GM12878 (cell line): ENCODE data around the gene MARCHF6. TPM values are rescaled to one million over a fixed set of nuclear protein-coding genes. Genes with fewer than 3 reads are reported as not detected.

Source experiments
- ATAC-seq: fragments of 200-7000 bp; cut with Tn5 transposase; 3 replicates; pipeline ENCODE4 v1.9.1; 2020; ENCODE audit warnings: mild to moderate bottlenecking, moderate library complexity
- Bru-seq: library from RNA; stranded (reverse); fragments of 400-500 nt; gene quantifications from one replicate; lab custom pipeline; 2021; lab: Mats Ljungman, UMichigan
- BruChase-seq, 2 experiments: library from RNA; stranded (reverse); fragments of 400-500 nt; gene quantifications; one replicate each; lab custom pipeline; 2021; lab: Mats Ljungman, UMichigan
- BruUV-seq: library from RNA; stranded (reverse); fragments of 400-500 nt; replicated peaks from 2 replicates; lab custom pipeline; 2021; lab: Mats Ljungman, UMichigan
- CTCF ChIA-PET: fragments of 300-600 bp; sonication (Branson Sonifier 250); formaldehyde crosslinking; extraction: SDS; loops from one replicate; lab custom pipeline; 2021; ENCODE audit warnings: inconsistent platforms; lab: Yijun Ruan, JAX
- POLR2A ChIA-PET: fragments of 350-600 bp; formaldehyde crosslinking; extraction: SDS; loops from one replicate; lab custom pipeline; 2021; ENCODE audit warnings: inconsistent platforms; lab: Charles Lee
- RAD21 ChIA-PET: fragments of 300-600 bp; sonication (Branson Sonifier 250); formaldehyde crosslinking; loops from one replicate; lab custom pipeline; 2023; ENCODE audit warnings: antibody characterized with exemption; ENCODE audit not compliant: unreplicated experiment; lab: Charles Lee
- SMC1A ChIA-PET: fragments of 300-600 bp; sonication (Branson Sonifier 250); formaldehyde crosslinking; loops from one replicate; lab custom pipeline; 2023; ENCODE audit not compliant: unreplicated experiment, uncharacterized antibody; lab: Charles Lee
- DNase-seq: peaks from one replicate; pipeline ENCODE4 v3.0.0-alpha.2; 2011; ENCODE audit warnings: low read depth, low spot score
- FAIRE-seq: peaks from 3 replicates; lab custom pipeline; 2011; peaks lifted over from hg19 to GRCh38; lab: Jason Lieb, UNC
- H2AFZ ChIP-seq: 2 replicates; pipeline ENCODE4 v1.6.0; 2011; ENCODE audit warnings: low read depth, low read length, control low read depth; ENCODE audit not compliant: control insufficient read depth
- H3K27ac ChIP-seq: 2 replicates; pipeline ENCODE4 v1.5.1; 2011; ENCODE audit warnings: control low read depth; ENCODE audit not compliant: control insufficient read depth, insufficient read depth
- H3K27me3 ChIP-seq, 2 experiments: replicated peaks in 1 of 2; 2 replicates each; pipeline versions ENCODE4 v1.6.0 to v1.6.1; 2011; ENCODE audit warnings: low read length in 1 of 2; ENCODE audit not compliant: control insufficient read depth in 2 of 2, insufficient read depth in 2 of 2
- H3K36me3 ChIP-seq, 2 experiments: 2 replicates each; pipeline ENCODE4 v1.5.1; 2011; ENCODE audit warnings: low read length in 1 of 2; ENCODE audit not compliant: control insufficient read depth in 2 of 2, insufficient read depth in 2 of 2
- H3K4me1 ChIP-seq: 2 replicates; pipeline ENCODE4 v1.6.1; 2011; ENCODE audit warnings: mild to moderate bottlenecking, low read length, moderate library complexity, mixed read lengths; ENCODE audit not compliant: control insufficient read depth, insufficient read depth
- H3K4me2 ChIP-seq: 2 replicates; pipeline ENCODE4 v1.6.0; 2011; ENCODE audit warnings: control low read depth; ENCODE audit not compliant: control insufficient read depth, insufficient read depth
- H3K4me3 ChIP-seq: fragments of 200-600 bp; sonication (generic); 2 replicates; pipeline ENCODE4 v1.5.1; 2016
- H3K79me2 ChIP-seq: 2 replicates; pipeline ENCODE4 v1.6.0; 2011; ENCODE audit warnings: low read length; ENCODE audit not compliant: control insufficient read depth, insufficient read depth
- H3K9ac ChIP-seq: 2 replicates; pipeline ENCODE4 v1.8.0; 2011; ENCODE audit warnings: low read length, control low read depth, mixed read lengths; ENCODE audit not compliant: control insufficient read depth, insufficient read depth
- H3K9me3 ChIP-seq: replicated peaks from 3 replicates; pipeline ENCODE4 v1.5.1; 2011; ENCODE audit warnings: mild to moderate bottlenecking, low read length; ENCODE audit not compliant: control insufficient read depth, insufficient read depth
- H4K20me1 ChIP-seq: 2 replicates; pipeline ENCODE4 v1.6.0; 2011; ENCODE audit not compliant: control insufficient read depth, insufficient read depth
- CEBPB ChIP-seq, 2 experiments: fragments of 150-350 bp in 1 of 2; IDR thresholded peaks; 2 replicates each; pipeline ENCODE4 v1.6.1; 2012 to 2014; ENCODE audit warnings: low read depth in 2 of 2, low read length in 2 of 2, borderline replicate concordance in 1 of 2, inconsistent platforms in 1 of 2
- CHD2 ChIP-seq: IDR thresholded peaks from 2 replicates; pipeline ENCODE4 v1.6.1; 2011; ENCODE audit warnings: low read depth, low read length, improper control_type of control experiment, borderline replicate concordance
- EP300 ChIP-seq, 2 experiments: fragments of 150-350 bp in 1 of 2; IDR thresholded peaks; 2 replicates each; pipeline ENCODE4 v1.6.1; 2011 to 2012; ENCODE audit warnings: low read depth in 2 of 2, low read length in 2 of 2, borderline replicate concordance in 1 of 2, improper control_type of control experiment in 1 of 2, inconsistent platforms in 1 of 2; ENCODE audit not compliant: control insufficient read depth in 1 of 2
- FOXM1 ChIP-seq: IDR thresholded peaks from 2 replicates; pipeline ENCODE4 v1.6.1; 2012; ENCODE audit warnings: low read depth, mild to moderate bottlenecking, inconsistent platforms, low read length, moderate library complexity
- HSF1 ChIP-seq: fragments of 150-350 bp; IDR thresholded peaks from 2 replicates; pipeline ENCODE4 v1.6.1; 2014; ENCODE audit warnings: mild to moderate bottlenecking, low read depth, low read length
- KDM1A ChIP-seq: fragments of 200-600 bp; sonication (generic); IDR thresholded peaks from 2 replicates; pipeline ENCODE4 v1.6.1; 2016; ENCODE audit warnings: borderline replicate concordance
- NFIC ChIP-seq: IDR thresholded peaks from 2 replicates; pipeline ENCODE4 v1.6.1; 2012; ENCODE audit warnings: low read depth, mild to moderate bottlenecking, inconsistent platforms, low read length, moderate library complexity
- RELA ChIP-seq: fragments of 450-650 bp; IDR thresholded peaks from 2 replicates; pipeline ENCODE4 v1.8.0; 2014; ENCODE audit warnings: borderline replicate concordance; ENCODE audit not compliant: partially characterized antibody
- SIN3A ChIP-seq: IDR thresholded peaks from 2 replicates; pipeline ENCODE4 v1.6.1; 2012; ENCODE audit warnings: low read depth, low read length, improper control_type of control experiment
- TCF12 ChIP-seq: IDR thresholded peaks from 2 replicates; pipeline ENCODE4 v1.6.1; 2011; ENCODE audit warnings: low read depth, mild to moderate bottlenecking, low read length
- ZNF592 ChIP-seq: fragments of 450-650 bp; IDR thresholded peaks from 2 replicates; pipeline ENCODE4 v1.6.1; 2017; ENCODE audit warnings: mild to moderate bottlenecking, moderate library complexity
- WGBS: methylation state at CpG from one replicate; pipeline ENCODE4 v1.1.6; 2016; ENCODE audit warnings: low lambda C conversion rate; ENCODE audit not compliant: insufficient replicate concordance, insufficient coverage; ENCODE audit errors: missing lambda C conversion rate; 5-methylcytosine and 5-hydroxymethylcytosine counted together
- in situ Hi-C: fragments of 300-500 bp; cut with MboI; formaldehyde crosslinking; loops from 9 replicates; pipeline ENCODE4 v1.14.3; 2018; ENCODE audit warnings: mixed read lengths
- intact Hi-C: fragments of 100-400 bp; cut with micrococcal nuclease; formaldehyde crosslinking; loops from one replicate; pipeline ENCODE4 v1.14.2; 2022; ENCODE audit not compliant: unreplicated experiment
- long read RNA-seq, 2 experiments: library from polyadenylated mRNA; unstranded; transcript quantifications; one replicate each; pipeline ENCODE4 v2.0.0, GENCODE V29; 2019 to 2020
- polyA minus RNA-seq, 3 experiments: library from RNA; depleted of rRNA, polyadenylated mRNA; stranded (reverse); fragments of >200 nt; gene quantifications; 2 replicates each; pipeline ENCODE4 v1.2.3, GENCODE V29; 2011
- polyA plus RNA-seq, 11 experiments: library from polyadenylated mRNA; depleted of rRNA in 4 of 11; unstranded in 6 of 11; stranded (reverse) in 5 of 11; fragments of >200 nt; fragmentation: Nextera tagmentation in 4 of 11; fragmentation: Illumina TruSeq in 1 of 11; extraction: Ambion mirVana in 4 of 11; extraction: Trizol in 1 of 11; gene quantifications; 1 replicate in 1 of 11; 2 replicates in 10 of 11; pipeline versions ENCODE4 v1.2.1 to v1.2.3, GENCODE V29; 2011 to 2016; ENCODE audit warnings: inconsistent platforms in 2 of 11, missing spikeins in 2 of 11, low read depth in 1 of 11
- total RNA-seq, 4 experiments: library from RNA; depleted of rRNA in 3 of 4; stranded (reverse); fragments of >200 nt in 3 of 4; fragmentation: Illumina TruSeq in 1 of 4; extraction: Trizol in 1 of 4; gene quantifications; 2 replicates each; pipeline versions ENCODE4 v1.2.1 to v1.2.3, GENCODE V29; 2013 to 2021

MARCHF6 gene
- total RNA-seq (2013; cell fraction: nucleolus; rRNA removed): 302 and 355 TPM in 2 replicates
- total RNA-seq (2014; rRNA removed) (39.1 and 53.0 TPM in 2 replicates), total RNA-seq (2014; rRNA removed; fragmentation: Illumina TruSeq; extraction: Trizol) (42.7 and 46.3 TPM in 2 replicates), total RNA-seq (2021) (76.2 and 83.2 TPM in 2 replicates), polyA plus RNA-seq (2011; rRNA removed) (172 and 200 TPM in 2 replicates), polyA plus RNA-seq (2014; fragmentation: Illumina TruSeq; extraction: Trizol) (51.9 and 65.4 TPM in 2 replicates), polyA plus RNA-seq (2014; fragmentation: Nextera tagmentation; extraction: Ambion mirVana) (10 to 100 TPM; 59.0 to 74.3 TPM), polyA plus RNA-seq (2014; rRNA removed) (56.5 and 58.6 TPM in 2 replicates), polyA plus RNA-seq (2016; fragmentation: Nextera tagmentation; extraction: Ambion mirVana) (10 to 100 TPM; 63.1 to 64.1 TPM), polyA minus RNA-seq (2011; rRNA and poly(A)+ RNA removed) (262 and 344 TPM in 2 replicates), Bru-seq, nascent RNA (percentile 96 among the genes with signal in this experiment), BruChase-seq, experiment 1, labeled RNA remaining after a 6-hour chase (percentile 96 among the genes with signal in this experiment), BruChase-seq, experiment 2, labeled RNA remaining after a 2-hour chase (percentile 97 among the genes with signal in this experiment)
- 67.0 TPM for polyA plus RNA-seq (2011; ENCODE audit: low read depth)
- polyA plus RNA-seq (2011; cell fraction: cytosol; rRNA removed): 75.0 and 102 TPM in 2 replicates
- polyA plus RNA-seq (2011; cell fraction: nucleus; rRNA removed): 357 and 470 TPM in 2 replicates
- polyA plus RNA-seq (2012): 84.3 and 89.3 TPM in 2 replicates
- polyA minus RNA-seq (2011; cell fraction: cytosol; rRNA and poly(A)+ RNA removed): 51.1 and 54.6 TPM in 2 replicates
- polyA minus RNA-seq (2011; cell fraction: nucleus; rRNA and poly(A)+ RNA removed): 80.8 and 82.3 TPM in 2 replicates
- long read RNA-seq, experiment 1, full-length matches to known transcripts: 5 of 33 reads
- long read RNA-seq, experiment 1, partial matches to known transcripts: 5 of 33 reads
- long read RNA-seq, experiment 1, other reads (novel, unspliced or antisense): 23 of 33 reads
- long read RNA-seq, experiment 2, full-length matches to known transcripts: 32 of 61 reads
- long read RNA-seq, experiment 2, partial matches to known transcripts: 16 of 61 reads
- long read RNA-seq, experiment 2, other reads (novel, unspliced or antisense): 13 of 61 reads

GRCh38 chr5:10353241-10354047 is at the start of gene MARCHF6:
MARCHF6 (plus strand) TSS chr5:10353695; CDS start chr5:10353899, 204 bp downstream.
- CTCF ChIA-PET: interaction anchor here (1.0 to 2.0 kb wide), 3 partner anchors 11 to 70 kb away, joined by 4 to 15 read pairs (median 12); no protein-coding TSS in a partner anchor
- in situ Hi-C loops (no loop called here), intact Hi-C loops (loop anchor here (10.0 kb wide), 2 partner anchors 221 to 411 kb away; partner anchors contain the start of gene DAP)
- SMC1A ChIA-PET: interaction anchor here (0.8 to 1.4 kb wide), 7 partner anchors 14 to 254 kb away, joined by 3 to 5 read pairs (median 3); no protein-coding TSS in a partner anchor
- RAD21 ChIA-PET: interaction anchor here (0.5 to 1.4 kb wide), 10 partner anchors 10 to 332 kb away, joined by 3 to 6 read pairs (median 4); no protein-coding TSS in a partner anchor
- Histone ChIP-seq H3K27me3 (no peaks in the 10 kb centered on the region), H3K79me2 (peaks cover 59% of the 10 kb centered on the region), H3K36me3 (no peaks in the 10 kb centered on the region), H3K4me2 (peak within 1 kb of the TSS; percentile 94), H3K9me3 (no peaks in the 10 kb centered on the region), H3K9ac (peak within 1 kb of the TSS; percentile 92), H2AFZ (peak within 1 kb of the TSS; percentile 86), H4K20me1 (no peaks in the 10 kb centered on the region), H3K4me1 (peaks cover 3% of the 10 kb centered on the region; the same call in 1 of the 2 replicates), H3K4me3 (peak within 1 kb of the TSS; percentile 97), H3K27ac (peak within 1 kb of the TSS; percentile 97)
- ATAC-seq (peak; percentile 85), FAIRE-seq (peak; percentile 74), DNase-seq (peak; percentile 77)
- under 1% methylated on average over 63 of the region's 92 CpGs for WGBS
- BruUV-seq: TSS peak; percentile 98
- POLR2A ChIA-PET: interaction anchor here (0.6 to 1.5 kb wide), 9 partner anchors 9 to 282 kb away, joined by 3 to 6 read pairs (median 3); partner anchors contain the start of genes ATPSCKMT and CCT5
- no peak for TF ChIP-seq ZNF592
- peak; percentile 87 for TF ChIP-seq TCF12
- no peak; the same call in 1 of the 2 replicates for TF ChIP-seq FOXM1
- no peak for TF ChIP-seq EP300 (IDR thresholded peaks at IDR 0.05; ENCODE audit: borderline replicate concordance in 1 of 2, control insufficient read depth in 1 of 2, low read depth in 2 of 2, low read length in 2 of 2)
- TF ChIP-seq RELA: no peak
- no peak for TF ChIP-seq HSF1
- TF ChIP-seq KDM1A: no peak
- TF ChIP-seq NFIC: no peak
- TF ChIP-seq CHD2: peak; percentile 83; the same call in 1 of the 2 replicates
- no peak for TF ChIP-seq SIN3A
- no peak for TF ChIP-seq CEBPB (IDR thresholded peaks at IDR 0.05; ENCODE audit: borderline replicate concordance in 1 of 2, low read depth in 2 of 2, low read length in 2 of 2)
